GM11168 (cell line): Measurements from ENCODE around the gene SMARCA5.
"Not testable (repeated sequence)": the region's sequence is repeated elsewhere in the genome, so short reads cannot be mapped to it uniquely, and the experiment has no call there.

Experiments used
- in situ Hi-C: fragments of 300-500 bp; cut with MboI; formaldehyde crosslinking; loops from one replicate; pipeline ENCODE4 v1.12.0; 2022; ENCODE audit warnings: low sequenced_read_pairs; ENCODE audit not compliant: unreplicated experiment

SMARCA5 gene

GRCh38 chr4:143513314-143514168 lies at the start of gene SMARCA5:
Gene SMARCA5 (plus strand): TSS chr4:143513702. CDS start chr4:143513925, 223 bp downstream.
- in situ Hi-C loops = no loop called here

GRCh38 chr4:143473334-143474126 lies 40.0 kb upstream of the SMARCA5 start:
- in situ Hi-C loops = no loop called here

- in situ Hi-C loops = no loop called here
These were observed 36.0 kb upstream of the SMARCA5 start for GRCh38 chr4:143477487-143477886.

GRCh38 chr4:143481361-143481760 lies 32.1 kb upstream of the SMARCA5 start:
- in situ Hi-C loops = loop anchor here (5.0 kb wide), 1 partner anchor 104 kb away; no protein-coding TSS in a partner anchor

- in situ Hi-C loops = loop anchor here (5.0 kb wide), 1 partner anchor 106 kb away; no protein-coding TSS in a partner anchor
These were observed 30.7 kb upstream of the SMARCA5 start for GRCh38 chr4:143482840-143483239.

- in situ Hi-C loops = no loop called here
These were observed 27.2 kb upstream of the SMARCA5 start for GRCh38 chr4:143486314-143486713.

- in situ Hi-C loops = no loop called here
These were observed 24.8 kb upstream of the SMARCA5 start for GRCh38 chr4:143488687-143489086.

GRCh38 chr4:143489106-143489505 lies 24.4 kb upstream of the SMARCA5 start:
- in situ Hi-C loops = no loop called here

GRCh38 chr4:143498021-143498420 lies 15.5 kb upstream of the SMARCA5 start:
- in situ Hi-C loops = no loop called here

GRCh38 chr4:143502231-143502630 lies 11.3 kb upstream of the SMARCA5 start:
- in situ Hi-C loops = loop anchor here (10.0 kb wide), 1 partner anchor 297 kb away; no protein-coding TSS in a partner anchor

- in situ Hi-C loops = loop anchor here (10.0 kb wide), 1 partner anchor 301 kb away; no protein-coding TSS in a partner anchor
These were observed 7.5 kb upstream of the SMARCA5 start for GRCh38 chr4:143506031-143506430.

- in situ Hi-C loops = no loop called here
These were observed 1.6 kb upstream of the SMARCA5 start for GRCh38 chr4:143511906-143512305.

- in situ Hi-C loops = no loop called here
These were observed 556 bp upstream of the SMARCA5 start for GRCh38 chr4:143512978-143513313.

- in situ Hi-C loops = no loop called here
These were observed 630 bp downstream of the SMARCA5 start for GRCh38 chr4:143514169-143514495.

GRCh38 chr4:143514497-143514896 lies 995 bp downstream of the SMARCA5 start:
- in situ Hi-C loops = no loop called here

GRCh38 chr4:143514901-143515300 lies 1.4 kb downstream of the SMARCA5 start:
- in situ Hi-C loops = no loop called here

GRCh38 chr4:143515905-143516304 lies 2.4 kb downstream of the SMARCA5 start:
- in situ Hi-C loops = no loop called here

- in situ Hi-C loops = no loop called here
These were observed 4.3 kb downstream of the SMARCA5 start for GRCh38 chr4:143517764-143518163.

- in situ Hi-C loops = no loop called here
These were observed 10.7 kb downstream of the SMARCA5 start for GRCh38 chr4:143524211-143524610.

GRCh38 chr4:143528046-143528445 lies 14.5 kb downstream of the SMARCA5 start:
- in situ Hi-C loops = not testable (repeated sequence)

- in situ Hi-C loops = no loop called here
These were observed 17.9 kb downstream of the SMARCA5 start for GRCh38 chr4:143531380-143531779.
